Keratinocyte (primary cell): ENCODE results near the gene CDKN2AIPNL. TPM values are rescaled to one million over a fixed set of nuclear protein-coding genes. Genes with fewer than 3 reads are reported as not detected.

ENCODE experiments used
- DNase-seq: peaks from one replicate; pipeline ENCODE4 v3.0.0-alpha.2; 2011; ENCODE audit warnings: low read depth, missing footprints, low spot score
- FAIRE-seq: peaks from 2 replicates; lab custom pipeline; 2011; peaks lifted over from hg19 to GRCh38; lab: Jason Lieb, UNC
- H2AFZ ChIP-seq: 2 replicates; pipeline ENCODE4 v1.6.0; 2012; ENCODE audit warnings: low read length, control low read depth, inconsistent platforms; ENCODE audit not compliant: control insufficient read depth
- H3K27ac ChIP-seq: 2 replicates; pipeline ENCODE4 v1.5.1; 2011; ENCODE audit warnings: low read length; ENCODE audit not compliant: control insufficient read depth, insufficient read depth
- H3K27me3 ChIP-seq: 3 replicates; pipeline ENCODE4 v1.6.0; 2011; ENCODE audit warnings: low read length; ENCODE audit not compliant: control insufficient read depth, insufficient read depth; ENCODE audit errors: extremely low read depth
- H3K36me3 ChIP-seq, 2 experiments: 2 replicates in 1 of 2; 3 replicates in 1 of 2; pipeline ENCODE4 v1.5.1; 2011; ENCODE audit warnings: low read length in 2 of 2, mild to moderate bottlenecking in 1 of 2; ENCODE audit not compliant: control insufficient read depth in 2 of 2, insufficient read depth in 2 of 2; ENCODE audit errors: extremely low read depth in 1 of 2
- H3K4me1 ChIP-seq: 3 replicates; pipeline ENCODE4 v1.5.1; 2011; ENCODE audit warnings: low read length; ENCODE audit not compliant: control insufficient read depth, insufficient read depth; ENCODE audit errors: extremely low read depth
- H3K4me2 ChIP-seq: 3 replicates; pipeline ENCODE4 v1.6.0; 2011; ENCODE audit warnings: low read depth, low read length; ENCODE audit not compliant: control insufficient read depth, insufficient read depth; ENCODE audit errors: extremely low read depth
- H3K4me3 ChIP-seq, 3 experiments: fragments of 200-600 bp in 1 of 3; sonication (generic) in 1 of 3; 2 replicates in 2 of 3; 3 replicates in 1 of 3; pipeline ENCODE4 v1.5.1; 2011 to 2016; ENCODE audit warnings: low read length in 3 of 3, mild to moderate bottlenecking in 3 of 3, control low read depth in 2 of 3, inconsistent platforms in 1 of 3, low read depth in 1 of 3, mixed read lengths in 1 of 3, mixed run types in 1 of 3, moderate library complexity in 1 of 3; ENCODE audit not compliant: control insufficient read depth in 2 of 3, insufficient read depth in 2 of 3; ENCODE audit errors: extremely low read depth in 1 of 3
- H3K79me2 ChIP-seq: 2 replicates; pipeline ENCODE4 v1.6.0; 2012; ENCODE audit warnings: low read length; ENCODE audit not compliant: control insufficient read depth, insufficient read depth
- H3K9ac ChIP-seq: 3 replicates; pipeline ENCODE4 v1.6.0; 2011; ENCODE audit warnings: low read length; ENCODE audit not compliant: control insufficient read depth, insufficient read depth; ENCODE audit errors: extremely low read depth
- H3K9me1 ChIP-seq: 3 replicates; pipeline ENCODE4 v1.6.0; 2011; ENCODE audit warnings: low read length; ENCODE audit not compliant: control insufficient read depth, insufficient read depth; ENCODE audit errors: extremely low read depth
- H3K9me3 ChIP-seq: 2 replicates; pipeline ENCODE4 v1.5.1; 2012; ENCODE audit warnings: low read depth, low read length; ENCODE audit not compliant: control insufficient read depth
- H4K20me1 ChIP-seq: 3 replicates; pipeline ENCODE4 v1.6.0; 2011; ENCODE audit warnings: low read length; ENCODE audit not compliant: control insufficient read depth, insufficient read depth; ENCODE audit errors: extremely low read depth
- EZH2 ChIP-seq: IDR thresholded peaks from one replicate; pipeline ENCODE4 v1.6.1; 2012; ENCODE audit warnings: inconsistent platforms, mild to moderate bottlenecking, low read length, moderate library complexity
- dilution Hi-C: fragments of 300-500 bp; cut with MboI; formaldehyde crosslinking; loops from one replicate; pipeline ENCODE4 v1.7.0; 2020; ENCODE audit warnings: low sequenced_read_pairs; ENCODE audit not compliant: extremely low pct_ligation_motif_present
- polyA plus RNA-seq, 5 experiments: library from polyadenylated mRNA; depleted of rRNA in 3 of 5; stranded (reverse) in 3 of 5; stranded (forward) in 1 of 5; unstranded in 1 of 5; fragments of >200 nt; gene quantifications; 1 replicate in 1 of 5; 2 replicates in 3 of 5; 3 replicates in 1 of 5; pipeline versions ENCODE4 v1.2.1 to v1.2.3, GENCODE V29; 2011 to 2012; ENCODE audit warnings: missing spikeins in 2 of 5, low read depth in 1 of 5, low replicate concordance in 1 of 5
- TF ChIP-seq, protein P1 (sequence below), 3 experiments: IDR thresholded peaks in 1 of 3; conservative IDR thresholded peaks in 1 of 3; optimal IDR thresholded peaks in 1 of 3; 2 replicates in 2 of 3; 3 replicates in 1 of 3; pipeline versions ENCODE3 to v1.5.1; 2011; ENCODE audit warnings: low read length in 3 of 3, mild to moderate bottlenecking in 3 of 3, moderate library complexity in 2 of 3, control low read depth in 1 of 3, inconsistent platforms in 1 of 3; ENCODE audit not compliant: insufficient read depth in 2 of 3; ENCODE audit errors: extremely low read depth in 1 of 3

Gene CDKN2AIPNL
- polyA plus RNA-seq, 1 donor (not counting 4 experiments of a cell fraction or from before 2014, with no cell fraction given) = 28.4 TPM

DNA sequence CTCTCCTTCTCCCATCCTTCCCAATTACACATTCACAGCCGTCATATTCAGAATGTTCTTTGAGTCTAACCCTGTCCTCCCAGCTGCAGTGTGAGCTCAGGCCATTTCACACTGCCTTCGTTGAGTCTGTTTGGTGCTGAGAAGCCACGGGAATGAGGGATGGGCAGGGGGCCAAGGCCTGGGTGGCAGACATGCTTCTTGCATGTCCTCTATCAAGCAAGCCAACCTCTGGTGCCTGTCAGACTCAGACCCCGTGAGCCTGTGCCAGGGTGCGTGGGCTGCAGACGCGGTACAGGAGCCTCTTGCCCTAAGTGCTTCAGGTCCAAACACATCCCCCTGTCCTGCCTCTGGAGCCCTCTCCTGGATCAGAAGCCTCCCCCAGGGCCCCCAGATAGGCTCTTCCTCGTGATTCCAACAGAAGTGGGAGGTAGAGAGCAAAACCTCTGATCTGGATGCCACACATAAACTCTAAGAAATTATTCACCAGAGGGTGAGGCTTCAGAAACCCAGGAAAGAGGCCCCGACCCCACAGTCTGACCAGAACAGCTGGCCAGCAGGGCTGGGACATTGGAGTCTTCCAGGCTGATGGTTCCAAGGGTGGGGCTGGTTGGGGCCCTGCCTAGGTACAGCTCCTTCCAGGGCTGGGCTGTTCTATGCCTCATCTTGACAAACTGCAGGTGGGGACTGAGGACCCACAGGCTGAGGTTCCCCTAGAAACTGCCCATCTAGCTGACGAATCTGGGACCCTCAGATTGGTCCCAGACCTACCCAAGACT is 46.7 kb upstream of the CDKN2AIPNL start:
- Histone ChIP-seq H3K27ac (no peak overlapping the region), H3K9me3 (no peaks in the 10 kb centered on the region), H3K36me3 (no peaks in the 10 kb centered on the region), H3K27me3 (no peaks in the 10 kb centered on the region), H3K4me3 (no peak overlapping the region), H3K9ac (no peak overlapping the region), H3K79me2 (no peaks in the 10 kb centered on the region), H3K9me1 (no peaks in the 10 kb centered on the region), H3K4me2 (no peak overlapping the region), H2AFZ (no peak overlapping the region), H4K20me1 (no peaks in the 10 kb centered on the region), H3K4me1 (peaks cover 4% of the 10 kb centered on the region)
- FAIRE-seq (no peak), DNase-seq (no peak)
- dilution Hi-C loops = no loop called here
- TF ChIP-seq, protein P1, sequence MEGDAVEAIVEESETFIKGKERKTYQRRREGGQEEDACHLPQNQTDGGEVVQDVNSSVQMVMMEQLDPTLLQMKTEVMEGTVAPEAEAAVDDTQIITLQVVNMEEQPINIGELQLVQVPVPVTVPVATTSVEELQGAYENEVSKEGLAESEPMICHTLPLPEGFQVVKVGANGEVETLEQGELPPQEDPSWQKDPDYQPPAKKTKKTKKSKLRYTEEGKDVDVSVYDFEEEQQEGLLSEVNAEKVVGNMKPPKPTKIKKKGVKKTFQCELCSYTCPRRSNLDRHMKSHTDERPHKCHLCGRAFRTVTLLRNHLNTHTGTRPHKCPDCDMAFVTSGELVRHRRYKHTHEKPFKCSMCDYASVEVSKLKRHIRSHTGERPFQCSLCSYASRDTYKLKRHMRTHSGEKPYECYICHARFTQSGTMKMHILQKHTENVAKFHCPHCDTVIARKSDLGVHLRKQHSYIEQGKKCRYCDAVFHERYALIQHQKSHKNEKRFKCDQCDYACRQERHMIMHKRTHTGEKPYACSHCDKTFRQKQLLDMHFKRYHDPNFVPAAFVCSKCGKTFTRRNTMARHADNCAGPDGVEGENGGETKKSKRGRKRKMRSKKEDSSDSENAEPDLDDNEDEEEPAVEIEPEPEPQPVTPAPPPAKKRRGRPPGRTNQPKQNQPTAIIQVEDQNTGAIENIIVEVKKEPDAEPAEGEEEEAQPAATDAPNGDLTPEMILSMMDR (optimal IDR thresholded peaks at IDR 0.05 in 1 of 3, IDR thresholded peaks at IDR 0.05 in 1 of 3, conservative IDR thresholded peaks at IDR 0.05 in 1 of 3; ENCODE audit: extremely low read depth in 1 of 3, insufficient read depth in 2 of 3, low read length in 3 of 3) = no peak
- TF ChIP-seq EZH2 = no peak

GRCh38 chr5:134457801-134458200 is 46.1 kb upstream of the CDKN2AIPNL start:
- H3K4me2 ChIP-seq = no peak overlapping the region
- TF ChIP-seq, protein P1 (optimal IDR thresholded peaks at IDR 0.05 in 1 of 3, IDR thresholded peaks at IDR 0.05 in 1 of 3, conservative IDR thresholded peaks at IDR 0.05 in 1 of 3; ENCODE audit: extremely low read depth in 1 of 3, insufficient read depth in 2 of 3, low read length in 3 of 3) = no peak
- no peak for TF ChIP-seq EZH2

More at GRCh38 chr5:134457801-134458200, 46.1 kb upstream of the CDKN2AIPNL start:
- no peaks in the 10 kb centered on the region for H4K20me1 ChIP-seq
- dilution Hi-C loops = no loop called here
- H3K9ac ChIP-seq = no peak overlapping the region
- no peak overlapping the region for H2AFZ ChIP-seq
- H3K9me3 ChIP-seq = no peaks in the 10 kb centered on the region
- DNase-seq = no peak
- H3K79me2 ChIP-seq = no peaks in the 10 kb centered on the region
- no peaks in the 10 kb centered on the region for H3K27me3 ChIP-seq
- no peaks in the 10 kb centered on the region for H3K9me1 ChIP-seq
- no peaks in the 10 kb centered on the region for H3K36me3 ChIP-seq
- H3K4me3 ChIP-seq = no peak overlapping the region
- no peak overlapping the region for H3K27ac ChIP-seq
- FAIRE-seq = no peak
- H3K4me1 ChIP-seq = peaks cover 4% of the 10 kb centered on the region
